KOPT-K1 (cell line): ENCODE results near the gene PCGF3.

Experiments used
- H3K27ac ChIP-seq: fragments of 200-600 bp; sonication (generic); 2 replicates; pipeline ENCODE4 v1.5.1; 2016; ENCODE audit warnings: antibody characterized with exemption, mild to moderate bottlenecking, low read depth, low read length; ENCODE audit not compliant: poor library complexity, severe bottlenecking
- H3K36me3 ChIP-seq: fragments of 200-600 bp; sonication (generic); 2 replicates; pipeline ENCODE4 v1.5.1; 2017; ENCODE audit warnings: antibody characterized with exemption, mild to moderate bottlenecking, low read length, moderate library complexity; ENCODE audit not compliant: insufficient read depth
- H3K9me3 ChIP-seq: fragments of 200-600 bp; sonication (generic); 2 replicates; pipeline ENCODE4 v1.5.1; 2017; ENCODE audit warnings: antibody characterized with exemption, low read length, mild to moderate bottlenecking; ENCODE audit not compliant: insufficient read depth, poor library complexity, severe bottlenecking

Gene PCGF3

DNA sequence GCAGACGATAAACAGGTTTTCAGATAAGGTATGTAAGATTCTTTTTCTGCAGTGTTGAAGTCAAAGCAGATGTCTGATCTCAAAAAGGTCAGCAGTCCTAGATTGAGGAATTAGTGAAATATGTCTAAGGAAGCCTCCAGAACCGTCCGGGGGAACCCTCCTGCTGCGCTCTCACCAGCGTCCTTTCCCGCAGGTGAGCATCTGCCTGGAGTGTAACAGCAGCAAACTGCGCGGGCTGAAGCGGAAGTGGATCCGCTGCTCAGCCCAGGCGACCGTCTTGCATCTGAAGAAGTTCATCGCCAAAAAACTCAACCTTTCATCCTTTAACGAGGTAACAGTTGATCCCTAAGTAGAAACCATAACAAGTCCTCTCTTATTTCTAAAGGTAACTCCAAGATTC lies 55.5 kb downstream of the PCGF3 start:
- H3K27ac ChIP-seq, result no peak overlapping the region
- H3K36me3 ChIP-seq, result peaks cover 78% of the 10 kb centered on the region
- H3K9me3 ChIP-seq, result no peaks in the 10 kb centered on the region

DNA sequence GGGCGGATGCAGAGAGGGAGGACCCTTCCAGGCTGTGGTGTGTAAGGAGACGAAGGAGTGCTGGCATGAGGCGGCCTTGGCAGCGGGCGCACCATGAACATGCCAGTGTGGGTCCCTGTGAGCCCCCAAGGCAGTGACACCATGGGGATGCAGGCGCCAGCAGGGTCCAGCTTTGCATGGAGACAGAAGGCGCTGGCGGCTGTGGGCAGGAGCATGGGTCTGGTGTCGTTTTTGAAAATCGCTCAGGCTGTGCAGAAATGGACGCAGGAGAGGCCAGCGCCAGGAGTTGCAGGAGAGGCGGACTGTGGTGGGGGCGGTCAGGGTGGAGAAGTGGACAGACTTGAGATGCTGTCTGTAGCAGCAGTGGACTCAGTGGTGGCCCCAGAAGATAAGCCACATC lies 56.1 kb downstream of the PCGF3 start:
- H3K27ac ChIP-seq, result no peak overlapping the region
- H3K36me3 ChIP-seq, result peaks cover 80% of the 10 kb centered on the region
- no peaks in the 10 kb centered on the region for H3K9me3 ChIP-seq

DNA sequence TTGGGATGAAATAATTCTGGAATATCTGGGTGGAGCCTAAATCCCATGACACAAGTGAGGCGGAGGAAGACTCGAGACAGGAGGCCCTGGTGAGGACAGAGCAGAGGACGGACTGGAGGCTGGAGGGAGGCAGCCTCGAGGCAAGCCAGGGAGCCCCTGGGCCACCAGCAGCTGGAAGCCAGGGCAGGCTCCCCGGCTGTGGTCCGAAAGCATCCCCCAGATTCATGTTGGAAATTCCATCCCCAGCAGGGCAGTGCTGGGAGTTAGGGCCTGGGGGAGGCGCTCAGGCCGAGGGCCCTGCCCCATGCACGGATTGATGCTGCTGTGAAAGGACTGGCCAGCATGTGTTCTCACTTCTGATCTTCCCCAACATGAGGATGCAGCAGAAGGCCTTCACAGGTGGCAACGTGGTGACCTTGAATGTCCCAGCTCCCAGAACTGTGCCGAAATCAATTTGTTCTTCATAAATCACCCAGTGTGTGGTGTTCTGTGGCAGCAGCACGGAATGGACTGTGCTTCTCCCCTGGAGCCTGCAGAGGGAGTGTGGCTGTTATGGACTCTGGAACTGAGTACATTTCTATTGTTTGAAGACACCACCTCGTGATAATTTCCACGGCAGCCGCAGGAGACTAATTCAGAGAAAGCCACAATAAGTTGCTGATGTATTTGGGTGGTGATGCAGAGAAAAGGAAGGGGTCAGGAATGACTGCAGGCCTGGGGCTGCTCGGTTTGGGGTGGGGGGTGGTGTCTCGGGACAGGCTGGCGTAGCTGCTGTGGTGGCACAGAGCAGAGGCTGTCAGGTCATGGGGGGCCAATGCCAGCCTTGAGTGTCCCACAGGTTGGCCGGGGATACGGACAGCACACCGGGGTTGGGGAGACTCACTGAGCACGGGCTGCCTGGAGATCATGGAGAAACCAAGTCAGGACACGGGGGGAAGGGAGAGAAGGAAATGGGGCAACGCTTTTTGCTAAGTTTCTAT lies 56.9 kb downstream of the PCGF3 start:
- no peaks in the 10 kb centered on the region for H3K9me3 ChIP-seq
- no peak overlapping the region for H3K27ac ChIP-seq
- peaks cover 80% of the 10 kb centered on the region for H3K36me3 ChIP-seq

DNA sequence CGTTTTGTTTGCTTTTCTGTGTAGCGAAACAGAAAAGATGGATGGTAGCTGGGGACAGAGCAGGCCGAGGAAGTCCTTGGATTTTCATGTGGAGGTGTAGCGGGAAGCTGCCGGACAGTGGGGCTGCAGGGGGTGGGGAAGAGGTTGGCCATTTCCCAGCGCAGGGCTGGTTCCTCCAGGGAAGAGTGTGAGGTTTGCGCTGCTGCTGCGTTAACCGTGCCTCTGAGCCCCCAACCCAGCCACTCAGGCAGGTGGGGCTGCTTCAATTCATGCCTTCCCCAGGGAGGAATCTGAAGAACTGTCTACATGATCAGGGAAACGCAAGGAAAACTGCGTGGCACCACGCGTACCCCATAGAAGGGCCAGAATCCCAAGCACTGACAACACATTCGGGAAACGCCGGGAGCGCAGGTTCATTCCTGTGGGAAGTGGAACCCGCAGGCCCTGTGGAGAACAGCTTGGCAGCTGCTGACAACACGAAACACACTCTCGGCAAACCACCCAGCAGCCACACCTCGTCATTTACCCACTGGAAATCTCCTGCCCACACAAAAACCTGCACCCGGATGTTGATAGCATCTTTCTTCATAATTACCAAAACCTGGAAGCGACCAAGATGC lies 57.7 kb downstream of the PCGF3 start:
- no peak overlapping the region for H3K27ac ChIP-seq
- H3K9me3 ChIP-seq, result no peaks in the 10 kb centered on the region
- peaks cover 86% of the 10 kb centered on the region for H3K36me3 ChIP-seq

DNA sequence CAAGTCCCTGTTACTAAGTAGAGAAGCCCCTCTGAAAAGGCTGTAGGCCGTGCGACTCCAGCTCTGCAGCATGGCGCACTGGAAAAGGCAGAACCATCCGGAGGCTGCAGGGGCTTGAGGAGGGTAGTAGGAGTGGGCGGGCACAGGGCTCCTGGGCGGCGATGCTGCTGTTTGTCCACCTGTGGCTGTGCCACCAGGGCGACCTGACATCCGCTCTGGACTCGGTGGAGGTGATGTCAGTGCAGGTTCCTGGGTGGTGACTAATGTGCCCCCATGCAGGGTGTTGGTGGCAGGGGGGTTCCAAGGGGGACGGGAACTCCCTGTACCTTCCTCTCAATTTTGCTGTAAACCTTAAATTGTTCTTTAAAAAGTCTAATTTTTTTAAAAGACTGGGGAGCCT lies 58.3 kb downstream of the PCGF3 start:
- H3K9me3 ChIP-seq, result no peaks in the 10 kb centered on the region
- no peak overlapping the region for H3K27ac ChIP-seq
- peaks cover 92% of the 10 kb centered on the region for H3K36me3 ChIP-seq

DNA sequence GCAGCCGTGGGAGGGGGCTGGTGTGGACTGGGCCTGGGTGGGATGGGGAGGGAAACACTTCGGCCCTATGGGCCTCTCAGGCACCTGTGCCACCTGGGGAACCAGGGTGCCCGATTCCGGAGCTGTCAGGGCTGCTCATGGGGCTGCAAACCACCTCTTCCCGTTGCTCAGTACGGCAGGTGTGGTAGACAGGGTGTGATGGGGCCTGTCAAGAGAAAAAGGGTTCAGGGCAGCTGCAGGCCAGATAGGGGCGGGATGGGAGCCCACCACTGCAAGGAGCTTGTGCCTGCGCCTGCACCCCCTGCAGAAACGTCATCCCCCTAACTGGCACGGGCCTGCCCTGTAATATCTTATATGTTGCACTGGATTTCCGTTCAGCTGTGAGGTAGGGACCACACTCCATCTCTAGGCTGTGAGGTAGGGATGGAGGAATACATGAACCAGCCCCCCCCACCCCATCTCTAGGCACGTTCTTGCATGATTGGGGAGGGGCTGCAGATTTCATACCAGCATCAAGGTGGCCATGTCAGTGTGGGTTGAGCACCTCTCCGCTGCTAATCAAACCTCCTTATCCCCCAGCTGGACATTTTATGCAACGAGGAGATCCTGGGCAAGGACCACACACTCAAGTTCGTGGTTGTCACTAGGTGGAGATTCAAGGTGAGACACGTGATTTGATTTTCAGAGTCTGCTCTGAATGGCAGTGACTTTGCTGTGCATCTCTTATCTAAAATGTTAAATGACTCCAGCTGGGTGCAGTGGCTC lies 59.0 kb downstream of the PCGF3 start:
- peaks cover 98% of the 10 kb centered on the region for H3K36me3 ChIP-seq
- no peaks in the 10 kb centered on the region for H3K9me3 ChIP-seq
- H3K27ac ChIP-seq, result no peak overlapping the region

DNA sequence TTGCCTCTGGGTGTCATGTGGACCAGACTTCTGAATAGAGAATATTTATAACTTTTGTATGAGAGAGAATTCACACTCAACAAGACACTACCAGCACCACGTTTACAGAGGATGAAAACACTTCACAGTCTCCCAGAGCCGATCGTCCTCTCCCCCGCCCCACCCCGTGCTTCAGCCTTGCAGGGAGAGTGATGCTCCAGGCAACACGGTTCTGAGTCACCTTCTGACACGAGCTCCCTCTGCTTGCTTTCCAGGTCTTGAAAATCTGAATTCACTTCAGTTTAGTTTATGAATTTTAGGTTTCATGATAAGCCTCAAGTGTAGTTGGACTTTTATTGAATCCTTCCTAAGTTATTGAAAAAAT lies 60.5 kb downstream of the PCGF3 start:
- Histone ChIP-seq H3K36me3 (peaks cover 99% of the 10 kb centered on the region), H3K9me3 (no peaks in the 10 kb centered on the region), H3K27ac (no peak overlapping the region)

DNA sequence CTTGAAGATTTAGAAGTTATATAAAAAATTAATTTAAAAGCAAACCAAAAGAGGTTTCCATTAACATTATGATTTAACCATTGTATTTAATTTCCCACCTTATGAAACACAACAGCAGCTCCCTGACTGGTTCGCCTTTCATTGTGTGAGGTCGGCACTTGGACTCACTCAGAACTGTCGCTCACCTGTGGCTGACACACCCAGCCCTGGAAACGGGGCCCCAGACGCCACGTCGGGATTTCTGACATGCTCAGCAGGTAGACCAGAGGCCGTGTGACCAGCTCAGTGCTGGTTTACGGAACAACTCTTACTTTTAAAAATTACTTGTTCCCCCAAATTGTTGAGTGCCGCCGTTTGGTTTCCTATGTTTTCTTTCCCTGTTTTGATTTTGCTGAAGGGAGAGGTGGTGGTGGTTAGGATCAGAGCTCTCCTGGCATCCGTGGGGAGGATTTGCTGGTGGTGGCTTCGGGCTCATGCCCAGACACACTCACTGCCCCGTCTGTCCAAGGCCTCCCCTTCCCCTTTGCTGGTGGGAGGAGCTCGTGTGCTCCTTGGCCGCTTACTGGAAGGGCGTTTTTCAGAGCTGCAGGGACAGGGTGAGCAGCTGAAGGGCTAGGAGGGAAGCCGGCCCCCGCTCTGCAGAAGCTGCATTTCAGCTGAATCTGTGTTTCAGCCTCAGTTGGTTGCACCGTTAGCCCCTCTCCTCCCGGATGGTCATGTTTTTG lies 61.1 kb downstream of the PCGF3 start:
- Histone ChIP-seq H3K9me3 (no peaks in the 10 kb centered on the region), H3K27ac (no peak overlapping the region), H3K36me3 (peaks cover 99% of the 10 kb centered on the region)

DNA sequence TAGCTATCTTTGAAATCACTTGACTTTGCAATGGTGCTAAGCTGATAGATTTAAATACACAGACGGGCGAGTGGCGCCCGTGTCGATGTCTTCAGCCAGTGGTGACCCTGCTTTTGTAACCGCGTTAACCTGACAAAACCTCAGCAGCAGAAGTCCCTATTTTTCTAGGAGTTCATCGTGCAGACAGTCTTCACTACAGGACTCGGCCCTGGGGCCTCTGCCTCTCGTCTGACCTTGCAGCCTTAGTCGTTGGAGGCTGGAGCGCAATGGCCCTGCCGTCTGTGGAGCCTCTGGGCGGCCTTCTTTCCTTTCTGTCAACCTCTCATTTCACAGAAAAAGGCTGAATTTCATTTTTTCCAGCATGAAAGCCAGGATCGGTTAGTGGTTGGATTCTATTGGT lies 62.4 kb downstream of the PCGF3 start:
- peaks cover 98% of the 10 kb centered on the region for H3K36me3 ChIP-seq
- no peak overlapping the region for H3K27ac ChIP-seq
- no peaks in the 10 kb centered on the region for H3K9me3 ChIP-seq

DNA sequence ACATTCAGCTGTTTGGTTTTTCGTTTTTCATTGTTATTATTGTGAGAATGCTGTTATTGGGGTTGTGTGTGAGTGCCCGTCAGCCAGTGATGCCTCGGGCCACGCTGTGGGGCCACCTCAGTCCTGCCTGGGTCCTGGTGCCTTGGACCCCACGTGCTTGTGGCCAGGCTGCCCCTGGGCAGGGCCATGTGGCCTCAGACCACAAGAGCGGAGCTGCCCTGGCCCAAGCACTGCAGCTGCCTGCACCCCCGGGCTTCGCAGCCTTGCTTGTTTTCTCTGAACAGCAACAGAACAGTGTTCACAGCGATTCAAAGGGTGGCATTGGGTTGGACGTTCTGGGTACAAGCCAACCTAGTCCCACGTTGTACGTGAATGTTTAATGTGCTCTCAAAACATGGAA lies 63.4 kb downstream of the PCGF3 start:
- Histone ChIP-seq H3K9me3 (no peaks in the 10 kb centered on the region), H3K36me3 (peaks cover 98% of the 10 kb centered on the region), H3K27ac (no peak overlapping the region)

DNA sequence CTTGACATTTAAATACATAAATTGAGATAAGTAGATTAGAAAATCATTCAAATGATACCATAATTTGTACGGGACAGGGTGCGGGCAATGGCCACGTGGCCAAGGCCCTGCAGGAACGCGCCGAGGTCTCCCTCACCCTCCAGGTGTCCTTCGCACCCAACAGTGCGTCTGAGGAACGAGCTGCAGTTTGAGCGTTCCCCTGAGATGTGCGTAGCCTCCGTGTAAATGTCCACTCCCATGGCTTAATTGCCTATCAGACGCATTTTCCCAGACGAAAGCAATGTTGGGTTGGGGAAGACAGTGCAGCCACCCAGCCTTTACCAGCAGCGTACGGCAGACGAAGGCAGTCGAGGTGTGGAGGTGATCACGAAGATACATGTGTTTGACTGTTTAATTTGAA lies 63.9 kb downstream of the PCGF3 start:
- no peaks in the 10 kb centered on the region for H3K9me3 ChIP-seq
- H3K36me3 ChIP-seq, result peaks cover 98% of the 10 kb centered on the region
- H3K27ac ChIP-seq, result no peak overlapping the region

DNA sequence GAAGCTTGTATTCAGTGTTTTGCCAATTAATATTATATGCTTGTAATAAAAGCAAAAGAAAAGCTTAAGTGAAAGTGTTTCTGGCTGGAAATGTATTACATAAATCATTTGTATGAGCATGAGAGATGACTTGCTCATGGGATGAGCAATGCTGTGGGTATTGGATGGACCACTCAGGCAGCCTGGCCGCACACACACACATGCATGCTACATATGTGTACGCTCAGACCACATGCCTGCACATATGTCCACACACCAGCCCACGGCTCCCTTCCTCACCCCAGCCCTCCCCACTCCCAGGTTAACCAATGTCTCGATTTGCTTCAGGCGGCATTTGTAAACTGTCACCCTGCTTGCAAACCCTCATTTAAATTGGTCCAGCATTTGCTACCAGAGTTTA lies 64.4 kb downstream of the PCGF3 start:
- Histone ChIP-seq H3K36me3 (peaks cover 98% of the 10 kb centered on the region), H3K27ac (no peak overlapping the region)

DNA sequence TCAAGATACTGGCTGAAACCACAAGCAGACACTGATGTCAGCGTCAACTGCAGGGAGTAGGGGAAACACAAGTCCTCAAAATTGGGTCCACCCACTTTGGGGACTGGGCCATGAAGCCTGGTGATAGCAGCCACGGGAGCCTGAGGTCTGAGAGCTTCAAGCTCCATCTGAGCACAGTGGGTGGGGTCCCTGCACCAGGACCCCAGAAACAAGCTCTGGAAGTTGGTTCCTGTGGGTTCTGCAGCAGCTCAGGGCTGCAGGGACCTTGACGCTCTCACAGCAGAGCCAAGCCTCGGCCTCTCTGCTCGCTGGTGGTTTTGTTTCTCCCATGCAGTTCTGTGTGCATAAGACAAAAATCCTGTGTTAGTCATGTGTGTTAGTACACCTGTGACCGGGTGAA lies 65.8 kb downstream of the PCGF3 start:
- peaks cover 98% of the 10 kb centered on the region for H3K36me3 ChIP-seq
- no peak overlapping the region for H3K27ac ChIP-seq

More for the DNA sequence above, 64.4 kb downstream of the PCGF3 start:
- H3K9me3 ChIP-seq, result no peaks in the 10 kb centered on the region

DNA sequence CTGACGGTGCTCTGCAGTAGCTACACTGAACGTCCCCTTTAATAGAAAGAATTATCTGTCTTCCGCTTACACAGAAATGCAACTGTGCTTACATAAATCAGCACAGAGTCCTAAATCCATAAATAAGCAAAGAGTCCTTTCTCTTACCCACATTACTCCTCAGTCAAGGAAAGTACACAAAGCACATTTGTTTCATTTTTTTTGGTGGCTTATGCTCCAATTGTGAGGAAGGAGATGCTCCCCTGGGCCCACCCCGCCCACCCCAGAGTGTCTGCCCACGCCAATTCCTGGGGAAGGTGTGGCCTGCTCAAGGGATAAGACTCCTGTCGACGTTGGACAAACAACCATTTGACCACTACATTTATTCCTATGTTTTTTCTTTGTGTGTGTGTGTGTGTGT lies 66.5 kb downstream of the PCGF3 start:
- Histone ChIP-seq H3K36me3 (peaks cover 98% of the 10 kb centered on the region), H3K9me3 (no peaks in the 10 kb centered on the region), H3K27ac (no peak overlapping the region)

More for the DNA sequence above, 65.8 kb downstream of the PCGF3 start:
- no peaks in the 10 kb centered on the region for H3K9me3 ChIP-seq

DNA sequence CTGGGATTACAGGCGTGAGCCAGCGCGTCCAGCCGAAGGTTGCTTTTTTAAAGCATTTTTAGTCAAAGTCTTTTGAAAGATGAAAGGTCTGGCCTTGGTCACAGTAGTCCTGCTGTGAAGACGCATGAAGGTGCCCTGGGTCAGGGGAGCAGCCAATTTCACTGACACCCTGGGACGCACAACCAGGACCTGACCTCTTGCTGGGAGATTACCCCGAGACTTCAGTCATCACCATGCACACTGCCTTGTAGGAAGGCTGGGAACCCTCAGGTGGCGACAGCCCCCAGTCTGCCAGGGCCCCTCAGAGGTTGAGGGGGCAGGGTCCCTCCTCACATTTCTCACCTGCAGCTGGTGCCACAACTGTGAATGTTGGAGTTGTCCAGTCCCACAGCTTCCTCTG lies 67.1 kb downstream of the PCGF3 start:
- no peak overlapping the region for H3K27ac ChIP-seq
- H3K9me3 ChIP-seq, result no peaks in the 10 kb centered on the region
- peaks cover 98% of the 10 kb centered on the region for H3K36me3 ChIP-seq
